ENCODE data around the gene EGFLAM. TPM values are rescaled to one million over a fixed set of nuclear protein-coding genes. Genes with fewer than 3 reads are reported as not detected.

The EGFLAM gene
- total and polyA plus RNA-seq, 2 of the 4 experiments (the other 2 are of a cell fraction), result 0.77 to 1.1 TPM

GRCh38 chr5:38462976-38463633 lies 204.7 kb downstream of the EGFLAM start:
- peak overlapping the region; percentile 94; the same call in 1 of the 3 replicates for H2BK15ac ChIP-seq (ENCODE audit: low read depth, low read length)
- peak overlapping the region; percentile 91 for H2BK20ac ChIP-seq (ENCODE audit: low read depth, low read length)
- peaks cover 32% of the 10 kb centered on the region for H3K9me1 ChIP-seq (ENCODE audit: insufficient read depth, low read length)
- peak overlapping the region; percentile 80 for H2AK5ac ChIP-seq (ENCODE audit: low read depth, low read length)
- peak overlapping the region; percentile 22 for H3K23ac ChIP-seq (ENCODE audit: low read depth, low read length)
- peaks cover 0 to 5% of the 10 kb centered on the region in 2 experiments; a peak in 1 of 4 replicates for H3K79me1 ChIP-seq (ENCODE audit: low read depth in 1 of 2, low read length in 2 of 2)
- in situ Hi-C loops (cut with MboI; ENCODE audit: low sequenced_read_pairs) (no loop called here), intact Hi-C loops (cut with micrococcal nuclease) (no loop called here), dilution Hi-C loops (cut with HindIII; ENCODE audit: low sequenced_read_pairs, unreplicated experiment) (no loop called here)
- no peaks in the 10 kb centered on the region for H3K9me3 ChIP-seq (ENCODE audit: control insufficient read depth, insufficient read depth, low read length)
- no peak overlapping the region for H3K18ac ChIP-seq (ENCODE audit: low read depth, low read length)
- H4K20me1 ChIP-seq (ENCODE audit: insufficient read depth, low read length), result peaks cover 5% of the 10 kb centered on the region
- H4K8ac ChIP-seq (ENCODE audit: low read depth in 2 of 2, low read length in 2 of 2), result peak overlapping the region in 1 of 2 experiments; percentile 63; a peak in 1 of 4 replicates
- no peak overlapping the region for H3K4me2 ChIP-seq (ENCODE audit: low read depth, low read length)
- H3K56ac ChIP-seq (ENCODE audit: extremely low read depth, insufficient read depth, low read length), result peak overlapping the region; percentile 53; the same call in 1 of the 2 replicates
- peak overlapping the region; percentile 66 for H2BK120ac ChIP-seq (ENCODE audit: low read depth, low read length)
- TF ChIP-seq MAFK (IDR thresholded peaks at IDR 0.05; ENCODE audit: low read depth, low read length), result peak; percentile 61
- peak; percentile 87 for TF ChIP-seq NFE2L2 (IDR thresholded peaks at IDR 0.05; ENCODE audit: low read depth, low read length)
- no peak for TF ChIP-seq MAZ (IDR thresholded peaks at IDR 0.05; ENCODE audit: borderline replicate concordance, low read depth, low read length)
- H2BK5ac ChIP-seq (ENCODE audit: low read depth, low read length, poor library complexity, severe bottlenecking), result no peak overlapping the region
- no peaks in the 10 kb centered on the region for H3K27me3 ChIP-seq (ENCODE audit: control insufficient read depth, insufficient read depth, low read length)
- no peaks in the 10 kb centered on the region for H3K36me3 ChIP-seq (ENCODE audit: control insufficient read depth, insufficient read depth, low read length)
- H3K4me1 ChIP-seq (ENCODE audit: control insufficient read depth, insufficient read depth, low read length), result peaks cover 39% of the 10 kb centered on the region
- H3K4me3 ChIP-seq (ENCODE audit: insufficient read depth, low read depth, low read length), result no peak overlapping the region
- no TSS peak for BruUV-seq (replicated peaks)
- DNase-seq (peak; percentile 65), ATAC-seq (ENCODE audit: low read depth) (0 out of 2 replicates have a peak, but pooled peaks have one; percentile 4)
- H4K5ac ChIP-seq (ENCODE audit: low read depth, low read length), result no peak overlapping the region
- peak overlapping the region; percentile 13; the same call in 1 of the 2 replicates for H4K91ac ChIP-seq (ENCODE audit: insufficient read depth, low read depth, low read length)
- 100% methylated on average over 1 of the region's 7 CpGs; no CpG with 5 or more reads in 1 of the 2 experiments for WGBS, 2 experiments (ENCODE audit: extremely low coverage in 2 of 2, insufficient read length in 1 of 2)
- CTCF ChIA-PET, result interaction anchor here (0.7 to 2.6 kb wide), 3 partner anchors 9 to 347 kb away, joined by 3 to 14 read pairs (median 4); no protein-coding TSS in a partner anchor
- H2AFZ ChIP-seq (replicated peaks; ENCODE audit: low read length, poor library complexity), result peak overlapping the region; percentile 75
- H3K4ac ChIP-seq (ENCODE audit: low read depth, low read length), result peak overlapping the region; percentile 65
- H3K27ac ChIP-seq (ENCODE audit: insufficient read depth, low read length), result peak overlapping the region; percentile 5; the same call in 1 of the 2 replicates
- no peak overlapping the region for H3K9ac ChIP-seq (ENCODE audit: low read depth, low read length)
- peak overlapping the region; percentile 70 for H3K14ac ChIP-seq (replicated peaks; ENCODE audit: low read depth, low read length)
- no peak overlapping the region for H2AK9ac ChIP-seq (replicated peaks; ENCODE audit: low read depth, low read length, poor library complexity)
- POLR2A ChIA-PET (ENCODE audit: unreplicated experiment), result no interaction called here

All from IMR-90 (cell line).